Skin of body (tissue), 2 donors: ENCODE results near the gene RTN4. TPM values are rescaled to one million over a fixed set of nuclear protein-coding genes. Genes with fewer than 3 reads are reported as not detected.

Source experiments
- DNase-seq: peaks from one replicate; lab custom pipeline; 2025; lab: John Stamatoyannopoulos, UW
- total RNA-seq: library from RNA; depleted of rRNA; stranded (reverse); fragments of >200 nt; gene quantifications from one replicate; pipeline ENCODE4 v1.2.3, GENCODE V29; 2014

Gene RTN4
- total RNA-seq, 1 donor from 2014 or later = 225 TPM

DNA sequence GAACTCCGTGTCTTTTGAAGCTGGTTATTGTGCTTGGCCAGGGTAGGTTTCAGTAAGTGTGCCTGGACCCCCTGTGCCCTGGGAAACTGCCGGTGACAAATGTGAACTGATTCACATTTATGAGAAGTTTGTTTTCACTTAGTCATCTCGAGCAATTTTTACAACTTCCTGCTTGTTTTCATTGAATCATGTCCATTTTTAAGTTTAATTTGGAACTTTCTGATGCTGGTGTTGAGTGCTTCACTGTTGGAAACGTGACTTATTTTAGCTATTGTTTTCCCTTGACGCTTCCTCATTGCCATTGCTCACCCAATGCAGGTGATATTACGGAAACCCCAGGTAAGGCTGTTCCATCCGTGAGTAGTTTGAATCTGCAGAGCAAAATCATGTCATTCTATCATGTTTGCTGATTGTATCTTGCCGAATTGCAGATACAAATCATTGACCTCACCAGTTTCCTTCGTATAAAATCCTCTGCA lies 97.2 kb downstream of the RTN4 start:
- no peak for DNase-seq

DNA sequence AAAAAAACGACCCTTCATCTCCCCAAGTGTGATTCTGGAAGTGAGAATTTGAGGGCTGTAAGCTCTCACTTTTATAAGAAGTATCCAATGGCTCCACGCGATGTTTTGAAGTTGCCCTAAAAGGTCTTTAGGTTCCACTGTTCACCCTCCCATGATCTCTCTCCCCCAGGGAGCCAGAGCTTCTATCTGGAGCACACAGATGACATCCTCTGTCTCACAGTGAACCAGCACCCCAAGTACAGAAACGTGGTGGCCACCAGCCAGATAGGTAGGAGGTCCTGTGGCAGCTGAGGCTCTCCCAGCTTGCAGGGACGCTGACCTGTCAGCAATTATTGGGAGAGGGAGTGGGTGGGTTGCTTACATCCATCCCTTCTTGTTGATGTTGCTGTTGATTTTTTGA lies 97.8 kb downstream of the RTN4 start:
- no peak for DNase-seq

DNA sequence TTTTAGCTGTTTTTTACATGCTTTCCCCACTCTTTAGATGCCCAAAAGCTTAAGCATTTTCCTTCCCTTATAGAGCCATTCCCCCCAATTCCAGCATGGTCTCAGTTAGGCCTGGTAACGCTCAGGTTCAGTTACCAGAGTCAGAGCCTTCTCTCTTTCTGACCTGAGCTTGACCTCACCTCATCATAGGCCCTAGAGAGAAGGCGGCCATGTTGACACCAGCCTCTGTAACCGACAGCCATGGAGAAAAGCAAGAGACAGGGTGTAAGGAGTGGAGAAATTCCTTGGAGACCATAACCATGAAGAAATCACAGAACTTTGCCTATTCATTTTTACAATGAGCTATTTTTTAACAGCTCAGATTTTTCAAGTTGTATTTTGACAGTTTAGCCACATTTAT lies 99.4 kb downstream of the RTN4 start:
- DNase-seq = no peak

DNA sequence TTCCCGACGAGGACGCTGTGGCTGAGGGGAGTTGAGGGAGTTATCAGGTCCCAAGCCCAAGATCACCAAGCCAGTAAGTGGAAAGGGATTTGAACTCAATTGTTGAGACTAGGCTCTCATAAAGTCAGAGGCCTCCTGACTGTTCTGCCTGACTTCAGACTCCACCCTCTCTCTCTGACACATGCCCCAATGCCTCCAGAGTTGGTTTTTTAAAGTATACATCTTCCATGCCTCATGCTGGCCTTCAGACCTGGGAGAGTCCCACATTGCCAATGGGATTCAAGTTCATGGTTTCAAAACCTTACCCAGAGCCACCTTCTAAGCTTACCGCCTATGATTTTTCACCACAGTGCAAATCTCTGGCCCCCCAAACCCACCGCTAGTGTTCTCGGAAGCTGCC lies 100.8 kb downstream of the RTN4 start:
- DNase-seq = no peak

DNA sequence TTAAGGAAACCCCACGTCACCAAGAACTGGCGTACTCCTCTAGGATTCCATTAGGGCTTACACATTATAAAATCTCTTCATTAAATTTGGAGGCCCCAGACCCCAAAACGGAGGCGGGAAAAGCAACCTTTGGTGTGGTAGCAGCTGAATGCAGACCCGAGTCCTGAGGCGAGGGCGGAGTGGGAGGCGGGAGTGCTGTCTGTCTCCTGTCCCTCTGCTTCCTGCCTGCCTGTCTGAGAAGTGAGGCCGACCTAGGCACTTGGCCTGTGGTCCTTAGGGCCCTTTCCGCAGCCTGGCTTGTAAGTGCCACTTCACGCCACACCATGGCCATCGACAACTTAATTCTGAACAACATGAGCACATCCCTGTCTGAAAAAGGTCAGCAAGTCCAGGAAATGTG lies 102.1 kb downstream of the RTN4 start:
- no peak for DNase-seq

DNA sequence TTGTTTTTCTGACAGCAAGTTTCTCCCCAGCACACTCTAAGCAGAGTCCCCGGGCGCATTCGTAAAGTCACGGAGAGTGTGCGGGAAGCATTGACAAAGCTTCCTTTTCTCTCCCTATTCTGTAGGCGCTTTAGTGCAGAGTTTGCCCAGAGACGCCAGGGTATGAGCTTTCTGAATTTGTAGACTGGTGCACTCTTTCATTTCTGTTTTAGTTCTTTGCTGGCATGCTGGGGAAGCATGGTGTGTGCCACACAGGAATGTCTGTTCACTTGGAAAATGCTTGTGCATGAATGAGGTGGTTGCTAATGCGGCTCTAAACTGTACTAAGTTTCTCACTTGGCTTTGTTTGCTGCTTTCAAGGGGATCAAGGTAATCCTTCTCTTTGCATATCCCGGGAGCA lies 102.6 kb downstream of the RTN4 start:
- DNase-seq = no peak

DNA sequence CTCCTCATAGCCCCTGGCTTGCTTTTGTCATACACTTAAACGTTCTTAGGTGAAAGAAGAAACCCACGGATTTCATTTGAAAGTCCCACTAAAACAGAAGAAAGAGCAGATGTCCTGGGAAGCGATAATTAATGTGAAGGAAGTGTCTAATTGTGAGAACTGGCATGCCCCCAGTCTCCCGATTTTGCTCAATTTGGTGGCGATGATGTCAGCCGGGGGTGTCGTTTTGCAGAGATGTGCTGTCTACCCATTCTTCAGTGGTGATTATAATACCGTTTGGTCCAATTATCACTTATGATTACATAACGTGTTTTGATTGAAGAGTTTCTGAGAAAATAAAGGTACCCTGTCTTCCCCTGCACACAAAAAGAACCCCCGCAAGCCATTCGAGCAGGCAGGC lies 103.1 kb downstream of the RTN4 start:
- no peak for DNase-seq

DNA sequence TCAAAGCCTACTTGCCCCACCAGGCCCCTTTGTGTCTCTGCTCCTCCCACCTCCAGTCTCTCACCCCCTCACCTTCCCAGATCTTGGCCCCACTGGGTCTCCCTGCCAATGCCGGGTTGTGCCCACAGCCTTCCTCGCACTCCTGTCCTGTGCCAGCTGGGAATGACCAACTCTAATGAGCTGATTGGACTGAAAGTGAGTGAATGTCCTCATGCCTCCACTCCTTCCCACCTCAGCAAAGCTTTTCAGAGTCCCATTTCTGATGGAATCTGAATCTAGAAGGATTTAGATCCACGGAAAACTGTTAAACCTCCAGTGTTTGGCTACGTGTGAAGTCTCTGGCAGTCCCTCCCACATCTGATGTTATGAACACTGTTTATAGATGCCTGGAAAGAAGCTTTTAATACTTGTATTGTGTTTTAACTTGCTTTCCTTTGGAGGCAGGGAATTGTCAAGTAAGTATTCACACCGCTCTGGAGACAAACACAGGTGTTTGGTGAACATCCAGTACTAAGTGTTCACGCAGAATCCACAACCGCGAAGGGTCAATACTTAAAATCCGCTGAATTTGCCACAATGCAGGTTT lies 103.9 kb downstream of the RTN4 start:
- DNase-seq = no peak

DNA sequence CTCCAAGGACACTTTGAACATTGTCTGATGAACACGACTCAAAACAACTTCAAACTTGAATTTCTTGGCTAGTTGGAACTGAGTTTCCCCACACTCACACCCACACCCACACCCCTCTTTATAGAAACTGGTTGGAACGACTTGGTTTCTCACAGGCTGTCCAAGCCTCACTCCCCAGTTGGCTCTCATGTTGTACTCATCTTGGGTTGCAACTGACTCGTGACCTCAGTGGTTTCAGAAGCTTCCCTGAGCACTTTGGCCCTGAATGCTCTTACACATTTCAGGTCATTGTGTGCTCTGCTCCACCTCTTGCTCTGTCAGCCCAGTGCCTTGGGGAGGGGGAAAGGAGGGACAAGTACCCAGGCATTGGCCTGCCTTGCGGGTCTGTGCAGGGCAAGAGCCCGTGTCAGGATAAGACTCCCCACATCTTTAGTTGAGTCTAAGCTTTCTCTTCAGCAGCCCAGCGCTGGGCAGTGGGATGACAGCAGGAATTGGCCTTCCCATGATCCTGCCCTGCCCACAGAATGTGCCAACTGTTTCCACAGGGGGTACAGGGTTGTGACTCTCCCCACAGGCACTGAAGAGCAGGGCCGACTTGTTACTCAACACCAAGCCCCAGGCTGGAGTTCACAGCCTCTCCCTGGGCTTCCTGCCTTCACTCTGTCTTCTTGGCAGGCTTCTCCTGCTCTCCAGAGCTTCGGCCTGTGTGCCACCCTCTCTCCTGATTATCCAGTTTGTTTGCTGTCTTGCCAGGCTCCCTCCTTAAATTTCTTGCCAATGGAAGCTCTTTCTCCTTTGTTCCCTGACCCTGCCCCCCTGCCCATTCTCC lies 104.6 kb downstream of the RTN4 start:
- DNase-seq = no peak

DNA sequence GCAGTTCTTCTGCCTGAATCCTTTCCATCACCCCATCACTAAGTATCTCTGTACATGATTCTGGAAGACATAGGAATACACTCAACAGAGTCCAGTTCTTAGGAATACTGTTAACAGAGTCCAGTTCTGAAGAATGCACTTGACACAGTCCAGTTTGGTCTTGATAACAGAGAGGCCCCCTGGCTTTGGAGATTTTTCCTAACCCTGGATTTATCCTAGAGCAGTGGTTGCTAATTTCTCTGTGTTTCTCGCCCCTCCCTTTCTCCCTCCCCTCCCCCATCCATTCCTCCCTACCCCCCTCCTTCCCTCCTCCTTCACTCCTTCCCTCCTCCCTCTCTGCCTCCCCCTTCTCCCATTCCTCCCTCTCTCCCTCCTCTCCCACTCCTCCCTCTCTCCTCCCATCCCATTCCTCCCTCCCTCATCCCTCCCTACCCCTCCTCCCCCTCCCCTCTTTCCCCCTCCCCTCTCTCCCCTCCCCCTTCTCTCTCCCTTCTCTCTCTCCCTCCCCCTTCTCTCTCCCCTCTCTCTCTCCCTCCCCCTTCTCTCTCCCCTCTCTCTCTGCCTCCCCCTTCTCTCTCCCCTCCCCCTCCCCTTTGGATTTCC lies 105.4 kb downstream of the RTN4 start:
- no peak for DNase-seq

DNA sequence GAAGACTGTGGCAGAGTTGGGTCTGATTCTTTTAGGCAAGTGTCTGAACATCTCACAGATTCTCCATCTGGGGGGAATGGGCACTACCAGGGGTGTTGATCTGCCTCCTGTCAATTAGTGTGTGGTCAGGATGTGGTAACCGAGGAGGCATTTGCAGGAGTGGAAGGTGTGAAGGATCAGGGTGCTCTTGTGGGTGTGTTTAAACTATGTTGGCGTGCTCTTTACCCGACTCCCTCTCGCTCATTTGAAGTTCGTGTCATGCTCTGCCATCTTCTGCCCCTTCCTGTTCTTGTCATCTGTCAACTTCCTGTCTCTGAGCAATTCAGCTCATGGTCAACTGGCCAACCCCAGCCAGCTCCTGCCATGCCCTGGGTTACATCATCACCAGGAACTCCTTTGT lies 107.9 kb downstream of the RTN4 start:
- no peak for DNase-seq

DNA sequence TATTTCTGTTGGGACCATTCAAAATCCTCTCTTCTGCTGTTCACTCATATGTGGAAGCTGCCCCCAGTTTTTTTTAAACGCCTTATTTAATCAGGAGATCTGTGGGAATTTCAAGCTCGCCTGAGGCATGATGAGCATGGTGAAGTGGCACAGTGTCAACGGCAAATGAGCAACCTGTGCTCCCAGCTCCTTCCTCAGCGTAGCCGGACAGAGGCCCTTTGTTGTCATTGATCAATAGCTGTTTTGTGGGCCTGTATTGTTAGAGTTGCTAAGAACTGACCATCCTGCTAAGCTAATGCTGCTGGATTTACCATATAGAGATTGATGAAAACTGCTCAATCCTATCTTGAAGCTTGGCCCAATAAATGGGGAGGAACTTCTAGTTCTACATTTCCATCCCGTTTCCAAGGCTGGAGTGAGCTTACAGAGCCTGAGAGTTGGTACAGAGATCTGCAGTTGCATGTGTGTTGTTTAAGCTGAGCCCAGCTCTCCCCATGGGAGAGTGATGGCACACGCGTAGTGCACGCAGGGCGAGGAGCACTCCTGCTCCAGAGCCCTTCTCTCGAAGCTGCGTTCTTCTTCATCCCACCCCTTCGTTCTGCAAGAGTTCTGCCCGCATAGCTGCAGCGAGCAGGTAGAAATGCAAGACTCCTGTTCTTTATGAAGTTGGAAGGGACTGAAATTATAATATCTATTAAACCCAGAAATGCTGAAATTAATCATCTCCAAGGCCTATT lies 108.8 kb downstream of the RTN4 start:
- DNase-seq = no peak

DNA sequence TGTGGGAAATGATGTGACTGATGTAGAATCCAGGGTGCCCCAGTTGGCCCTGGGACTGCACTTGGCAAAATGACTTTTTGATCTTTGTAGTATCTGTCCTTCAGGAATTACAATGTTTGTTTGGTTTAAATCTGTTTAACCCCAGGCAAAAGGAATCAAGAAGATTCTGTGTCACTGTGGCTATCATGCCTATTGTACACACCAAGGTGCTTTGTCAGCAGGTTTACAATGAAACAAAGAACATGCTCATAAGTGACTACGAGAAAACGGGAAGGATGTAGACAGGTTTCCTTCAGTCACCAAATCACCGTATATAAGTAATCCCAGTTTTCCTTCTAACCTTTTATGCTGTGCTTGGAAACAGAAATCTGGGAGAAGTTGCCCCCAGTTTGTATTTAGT lies 109.5 kb downstream of the RTN4 start:
- DNase-seq = no peak

DNA sequence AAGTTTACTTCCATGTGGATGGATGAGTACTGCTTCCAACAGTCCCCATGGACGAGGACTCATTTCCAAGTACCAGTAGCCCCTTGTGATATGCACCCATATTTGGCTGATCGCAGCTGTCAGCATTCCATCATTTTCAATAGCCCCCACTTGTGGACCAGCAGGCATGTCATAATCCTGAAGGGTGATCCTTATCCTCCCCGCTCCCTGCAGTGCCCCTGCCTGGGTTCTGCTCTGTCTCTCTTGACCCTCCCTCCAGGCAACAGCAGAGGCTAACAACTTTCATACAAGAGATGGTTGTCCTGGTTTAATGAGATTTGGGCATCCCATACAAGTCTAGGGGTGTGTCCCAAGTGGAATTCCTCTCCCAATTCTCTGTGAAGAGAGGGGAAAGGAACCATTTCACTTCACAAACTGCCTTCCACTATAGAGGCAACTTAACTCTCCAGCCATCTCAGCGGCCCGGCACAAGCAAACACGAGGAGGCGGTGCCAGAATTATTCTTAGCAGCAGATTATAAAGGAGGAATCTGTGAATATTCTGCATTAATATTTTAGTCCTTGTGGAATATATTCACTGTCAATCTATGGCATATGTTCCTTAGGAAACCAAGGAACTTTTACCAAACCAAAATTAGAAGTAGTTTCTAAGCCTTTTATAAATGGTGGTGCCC lies 110.7 kb downstream of the RTN4 start:
- no peak for DNase-seq

DNA sequence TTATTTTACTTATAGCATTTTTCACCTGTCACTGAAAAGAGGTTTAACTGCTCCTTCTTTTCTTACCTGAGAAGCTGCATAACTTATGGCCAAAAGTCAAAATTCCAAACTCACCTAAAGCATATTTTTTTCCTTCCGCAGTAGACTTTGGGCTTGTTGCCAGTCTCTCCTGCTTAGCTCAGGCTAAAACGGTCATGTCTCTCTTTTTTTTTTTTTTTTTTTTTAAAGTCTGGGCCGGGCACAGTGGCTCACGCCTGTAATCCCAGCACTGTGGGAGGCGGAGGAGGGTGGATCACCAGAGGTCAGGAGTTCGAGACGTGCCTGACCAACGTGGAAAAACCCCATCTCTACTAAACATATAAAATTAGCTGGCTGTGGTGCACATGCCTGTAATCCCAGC lies 113.5 kb downstream of the RTN4 start:
- DNase-seq = no peak

DNA sequence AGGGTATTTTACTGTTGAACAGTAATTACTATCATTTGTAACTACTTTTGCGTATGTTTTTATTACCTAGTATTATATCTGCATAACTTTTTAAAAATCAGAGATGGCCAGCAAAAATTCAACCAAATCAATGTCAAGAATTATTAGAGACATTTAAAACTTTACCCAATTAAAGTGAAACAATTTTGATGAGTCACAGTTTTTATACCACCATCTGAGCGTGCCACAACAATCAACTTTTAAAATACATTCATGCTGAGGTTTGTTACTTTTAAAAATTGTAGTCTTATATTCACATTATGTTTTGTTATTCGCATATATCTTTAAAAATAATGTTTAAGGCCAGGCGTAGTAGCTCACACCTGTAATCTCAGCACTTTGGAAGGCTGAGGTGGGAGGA lies 114.9 kb downstream of the RTN4 start:
- no peak for DNase-seq

DNA sequence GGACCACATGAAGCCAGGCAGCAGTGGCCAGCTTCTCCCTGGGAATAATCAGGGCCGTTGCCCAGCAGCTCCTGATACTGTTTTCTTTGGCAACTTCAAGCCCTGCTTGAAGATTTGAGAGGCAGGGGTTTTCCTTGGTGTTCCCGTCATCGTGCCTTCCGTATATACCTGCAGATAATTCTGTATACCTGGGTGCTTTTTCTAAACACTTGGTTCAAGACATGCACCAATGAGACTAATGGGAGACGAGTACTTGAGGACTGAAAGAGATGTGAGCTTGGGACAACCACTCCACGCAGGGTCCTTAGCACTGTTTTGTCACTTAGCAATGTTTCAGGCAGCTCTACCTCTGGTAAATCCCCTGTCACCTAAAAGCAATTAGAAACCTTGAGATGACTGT lies 118.8 kb downstream of the RTN4 start:
- no peak for DNase-seq

DNA sequence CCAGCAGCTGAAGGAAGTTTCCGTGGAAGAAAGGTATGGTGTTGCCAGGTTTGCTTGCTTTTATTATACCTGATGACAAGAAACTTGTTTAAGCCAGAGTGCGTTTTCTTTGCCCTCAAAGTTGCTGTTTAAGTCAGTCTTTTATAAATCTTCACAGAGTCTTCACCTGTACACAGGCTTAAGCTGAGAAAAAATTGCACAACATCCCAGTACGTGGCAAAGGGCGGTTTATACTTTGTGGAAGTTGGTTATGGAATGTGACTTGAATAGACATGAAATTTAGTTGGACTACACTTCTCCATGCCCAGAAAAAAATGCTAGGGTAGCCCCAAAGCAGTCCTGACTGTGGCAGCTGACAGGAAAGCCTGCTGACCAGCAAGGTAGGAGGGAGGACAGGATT lies 121.5 kb downstream of the RTN4 start:
- no peak for DNase-seq

DNA sequence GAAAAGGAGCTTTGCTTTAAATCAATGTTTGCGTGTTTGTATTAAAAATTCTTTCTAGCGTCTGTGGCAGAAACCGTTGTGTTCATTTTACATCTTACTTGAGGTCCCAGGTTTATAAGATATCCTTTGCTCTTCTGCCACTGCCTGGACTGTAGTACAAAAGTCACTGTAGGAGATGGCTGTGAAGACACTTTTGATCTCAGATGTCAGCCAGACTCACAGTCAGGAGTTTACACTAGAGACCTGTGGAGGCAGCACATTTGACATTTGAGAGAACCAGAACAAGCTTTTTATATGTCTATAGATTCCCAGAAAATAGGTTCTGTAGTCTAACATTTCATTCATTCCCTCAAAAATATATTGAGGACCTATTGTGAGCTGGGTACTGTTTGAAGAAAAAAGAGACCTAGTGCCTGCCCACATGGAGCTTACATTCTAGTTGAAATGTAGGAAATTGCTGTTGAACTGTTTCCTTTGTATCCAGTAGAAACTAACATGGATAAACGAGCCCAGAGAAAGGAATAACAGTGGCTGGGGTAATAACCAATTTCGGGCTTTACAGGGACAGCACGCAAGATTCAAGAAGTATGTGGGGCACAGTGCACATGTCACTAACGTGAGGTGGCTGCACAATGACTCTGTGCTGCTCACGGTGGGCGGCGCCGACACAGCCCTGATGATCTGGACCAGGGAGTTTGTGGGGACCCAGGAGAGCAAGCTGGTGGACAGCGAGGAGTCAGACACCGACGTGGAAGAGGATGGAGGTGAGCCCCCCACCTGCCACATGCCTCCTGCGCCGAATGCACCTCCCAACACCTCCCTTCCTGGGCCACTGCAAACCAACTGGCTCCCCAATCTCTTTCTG lies 122.3 kb downstream of the RTN4 start:
- DNase-seq = no peak

DNA sequence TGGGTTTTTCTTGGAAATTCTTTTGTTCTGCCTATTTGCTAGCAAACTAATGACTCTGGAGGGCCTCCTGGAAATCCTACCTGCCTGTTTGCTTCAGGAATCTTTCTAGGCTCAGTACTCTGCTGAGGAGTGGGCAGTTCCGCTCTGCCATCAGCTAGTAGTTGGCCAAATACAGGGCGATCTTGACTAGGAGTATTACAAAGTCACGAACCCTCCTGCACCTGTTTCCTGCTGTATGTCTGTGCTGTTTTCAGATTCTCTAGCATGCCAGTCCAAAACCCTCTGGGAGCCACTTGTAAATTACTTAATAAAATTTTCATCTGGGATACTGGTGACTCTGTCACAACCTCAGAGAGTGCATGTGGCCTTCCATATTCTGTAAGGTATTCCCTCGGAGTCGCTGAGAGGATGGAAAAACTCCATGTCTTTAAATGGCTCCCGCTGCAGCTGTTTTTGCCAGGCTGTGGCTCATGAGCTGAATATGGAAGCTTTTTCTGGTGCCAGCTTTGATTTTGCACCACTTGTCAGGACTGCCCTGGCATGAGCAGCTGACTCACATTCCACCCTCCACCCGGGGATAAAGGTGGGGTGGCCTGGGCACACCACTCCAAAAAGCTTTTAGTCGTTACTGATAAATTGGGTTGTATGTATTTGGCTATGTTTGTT lies 123.0 kb downstream of the RTN4 start:
- DNase-seq = no peak
